ENCODE data around the gene PKHD1. TPM values are rescaled to one million over a fixed set of nuclear protein-coding genes. Genes with fewer than 3 reads are reported as not detected.

PKHD1 gene
- total RNA-seq, 6 experiments from 2014 or later, result 1.2 to 3.0 (median 2.3) TPM

DNA sequence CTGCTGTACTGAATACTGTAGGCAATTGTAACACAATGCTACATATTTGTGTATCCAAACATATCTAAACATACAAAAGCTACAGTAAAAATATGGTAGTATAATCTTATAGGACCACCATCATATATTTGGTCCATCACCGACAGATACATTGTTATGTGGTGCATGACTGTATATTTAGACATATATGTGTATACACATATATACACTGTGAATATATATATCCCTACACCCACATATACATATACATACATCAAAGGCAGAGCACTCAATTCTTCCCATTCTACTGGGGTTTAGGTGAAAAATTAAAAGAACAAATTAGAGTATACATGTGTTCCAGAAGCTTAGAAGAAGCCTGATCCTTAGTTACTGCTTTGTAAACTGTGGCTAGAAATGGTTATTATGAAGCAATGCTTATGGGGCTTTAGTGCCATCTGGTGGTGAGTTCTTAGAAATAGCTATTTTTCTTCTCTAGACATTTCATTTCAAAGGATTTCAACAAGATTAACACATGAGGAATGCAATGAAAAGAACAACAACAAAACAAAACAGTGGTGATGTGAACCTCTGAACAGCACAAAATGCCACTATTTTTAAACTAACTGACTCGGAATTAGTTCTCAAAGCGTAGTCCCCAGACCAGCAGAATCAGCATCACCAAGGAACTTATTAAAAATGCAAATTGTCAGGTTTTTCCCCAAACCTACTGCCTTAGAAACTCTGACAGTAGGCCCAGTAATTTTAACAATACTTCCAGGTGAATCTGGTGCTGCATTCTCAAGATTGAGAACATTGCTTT is 38.0 kb downstream of the PKHD1 start:
- H3K36me3 ChIP-seq, result peaks cover 0 to 5% (median 0%) of the 10 kb centered on the region in 4 donors
- no peak overlapping the region for H3K27ac ChIP-seq
- no peaks in the 10 kb centered on the region for H3K27me3 ChIP-seq
- H3K4me3 ChIP-seq, result no peak overlapping the region
- intact Hi-C loops (cut with DNase I), result no loop called here
- DNase-seq (no peak), ATAC-seq (peak; percentile 54 to 77 (median 73))
- H3K4me1 ChIP-seq, result no peaks in the 10 kb centered on the region
- WGBS (ENCODE audit: insufficient coverage, low coverage, low lambda C conversion rate, missing lambda C conversion rate), result 32% methylated on average over 3 of the region's 3 CpGs
- no peaks in the 10 kb centered on the region for H3K9me3 ChIP-seq
- TF ChIP-seq, protein P1, sequence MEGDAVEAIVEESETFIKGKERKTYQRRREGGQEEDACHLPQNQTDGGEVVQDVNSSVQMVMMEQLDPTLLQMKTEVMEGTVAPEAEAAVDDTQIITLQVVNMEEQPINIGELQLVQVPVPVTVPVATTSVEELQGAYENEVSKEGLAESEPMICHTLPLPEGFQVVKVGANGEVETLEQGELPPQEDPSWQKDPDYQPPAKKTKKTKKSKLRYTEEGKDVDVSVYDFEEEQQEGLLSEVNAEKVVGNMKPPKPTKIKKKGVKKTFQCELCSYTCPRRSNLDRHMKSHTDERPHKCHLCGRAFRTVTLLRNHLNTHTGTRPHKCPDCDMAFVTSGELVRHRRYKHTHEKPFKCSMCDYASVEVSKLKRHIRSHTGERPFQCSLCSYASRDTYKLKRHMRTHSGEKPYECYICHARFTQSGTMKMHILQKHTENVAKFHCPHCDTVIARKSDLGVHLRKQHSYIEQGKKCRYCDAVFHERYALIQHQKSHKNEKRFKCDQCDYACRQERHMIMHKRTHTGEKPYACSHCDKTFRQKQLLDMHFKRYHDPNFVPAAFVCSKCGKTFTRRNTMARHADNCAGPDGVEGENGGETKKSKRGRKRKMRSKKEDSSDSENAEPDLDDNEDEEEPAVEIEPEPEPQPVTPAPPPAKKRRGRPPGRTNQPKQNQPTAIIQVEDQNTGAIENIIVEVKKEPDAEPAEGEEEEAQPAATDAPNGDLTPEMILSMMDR (IDR thresholded peaks at IDR 0.05), result peak; percentile 61 to 76 (median 70)
- no peak for TF ChIP-seq POLR2A (IDR thresholded peaks at IDR 0.05)

DNA sequence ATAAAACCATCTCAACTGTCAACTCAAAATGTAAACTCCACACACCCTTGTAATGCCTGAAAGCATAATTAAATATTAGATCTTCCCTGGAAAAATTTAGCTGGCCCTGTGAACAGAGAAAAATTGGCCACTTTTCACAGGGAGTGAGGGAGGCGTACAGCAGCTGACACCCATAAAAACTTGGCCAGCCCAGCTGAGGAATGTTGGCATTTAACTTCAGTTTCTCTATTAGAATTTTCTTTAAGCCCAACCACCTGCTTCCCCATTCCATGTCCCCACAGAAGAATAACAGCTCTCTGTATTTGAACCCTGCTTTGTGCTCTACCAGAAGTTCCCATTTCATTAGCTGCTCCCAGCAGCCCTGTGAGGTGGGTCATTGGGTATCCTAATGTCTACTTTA is 41.0 kb downstream of the PKHD1 start:
- H3K36me3 ChIP-seq, result peaks cover 0 to 5% (median 0%) of the 10 kb centered on the region in 4 donors
- H3K4me1 ChIP-seq, result no peaks in the 10 kb centered on the region
- ATAC-seq (no peak), DNase-seq (no peak)
- intact Hi-C loops (cut with DNase I), result no loop called here
- H3K4me3 ChIP-seq, result no peak overlapping the region
- no peak overlapping the region for H3K27ac ChIP-seq
- no peaks in the 10 kb centered on the region for H3K27me3 ChIP-seq
- no peaks in the 10 kb centered on the region for H3K9me3 ChIP-seq
- WGBS (ENCODE audit: insufficient coverage, low coverage, low lambda C conversion rate, missing lambda C conversion rate), result 67% methylated on average over 1 of the region's 1 CpG
- TF ChIP-seq, protein P1 (IDR thresholded peaks at IDR 0.05), result no peak
- TF ChIP-seq POLR2A (IDR thresholded peaks at IDR 0.05), result no peak

DNA sequence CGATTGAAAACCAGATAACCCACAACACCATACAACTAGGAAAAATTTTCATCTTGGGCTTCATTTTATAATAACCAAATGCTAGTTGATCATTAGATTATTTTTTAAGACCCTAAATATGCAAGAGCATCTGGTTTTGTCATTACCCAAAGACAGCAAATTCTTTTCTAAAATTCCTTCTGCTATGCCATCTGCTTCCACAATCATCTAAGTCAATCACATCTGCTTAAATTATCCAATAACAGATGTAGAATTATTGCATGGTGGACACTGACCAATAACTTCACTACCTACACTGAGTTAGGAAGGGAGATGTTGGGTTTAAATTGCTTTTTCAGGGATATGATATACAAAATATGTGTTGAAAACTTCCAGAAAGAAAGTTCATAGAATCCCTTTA is 41.9 kb downstream of the PKHD1 start:
- TF ChIP-seq POLR2A (IDR thresholded peaks at IDR 0.05), result no peak
- ATAC-seq (no peak), DNase-seq (no peak)
- peaks cover 0 to 5% (median 0%) of the 10 kb centered on the region in 4 donors for H3K36me3 ChIP-seq
- H3K27ac ChIP-seq, result no peak overlapping the region
- H3K9me3 ChIP-seq, result no peaks in the 10 kb centered on the region
- no peaks in the 10 kb centered on the region for H3K27me3 ChIP-seq
- WGBS (ENCODE audit: insufficient coverage, low coverage, low lambda C conversion rate, missing lambda C conversion rate), result 63% methylated on average over 1 of the region's 1 CpG
- intact Hi-C loops (cut with DNase I), result no loop called here
- H3K4me3 ChIP-seq, result no peak overlapping the region
- no peaks in the 10 kb centered on the region for H3K4me1 ChIP-seq

DNA sequence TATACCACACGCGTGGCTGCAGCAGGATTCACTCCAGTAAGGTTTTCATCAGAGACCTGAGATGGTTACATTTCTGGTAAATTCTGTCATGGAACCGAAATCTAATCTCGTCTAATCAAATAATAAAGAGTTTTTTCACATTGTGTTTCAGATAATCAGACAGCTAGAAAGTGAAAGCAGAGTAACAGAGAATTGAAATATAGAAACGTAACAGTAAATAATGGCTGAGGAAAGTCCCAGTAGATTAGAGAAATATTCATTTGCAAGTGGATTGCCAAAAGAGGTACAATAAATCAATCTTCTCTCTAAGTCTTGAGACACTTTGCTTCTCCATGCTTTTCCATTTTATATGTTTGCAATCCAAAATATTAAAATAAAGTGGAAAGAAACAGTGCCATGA is 42.4 kb downstream of the PKHD1 start:
- Histone ChIP-seq H3K27me3 (no peaks in the 10 kb centered on the region), H3K4me3 (no peak overlapping the region), H3K27ac (no peak overlapping the region), H3K4me1 (no peaks in the 10 kb centered on the region), H3K36me3 (peaks cover 0 to 5% (median 0%) of the 10 kb centered on the region in 4 donors), H3K9me3 (no peaks in the 10 kb centered on the region)
- intact Hi-C loops (cut with DNase I), result no loop called here
- DNase-seq, result no peak
- no peak for ATAC-seq
- WGBS (ENCODE audit: insufficient coverage, low coverage, low lambda C conversion rate, missing lambda C conversion rate), result 77% methylated on average over 5 of the region's 5 CpGs
- TF ChIP-seq POLR2A (IDR thresholded peaks at IDR 0.05), result no peak
- TF ChIP-seq, protein P1 (IDR thresholded peaks at IDR 0.05), result no peak

DNA sequence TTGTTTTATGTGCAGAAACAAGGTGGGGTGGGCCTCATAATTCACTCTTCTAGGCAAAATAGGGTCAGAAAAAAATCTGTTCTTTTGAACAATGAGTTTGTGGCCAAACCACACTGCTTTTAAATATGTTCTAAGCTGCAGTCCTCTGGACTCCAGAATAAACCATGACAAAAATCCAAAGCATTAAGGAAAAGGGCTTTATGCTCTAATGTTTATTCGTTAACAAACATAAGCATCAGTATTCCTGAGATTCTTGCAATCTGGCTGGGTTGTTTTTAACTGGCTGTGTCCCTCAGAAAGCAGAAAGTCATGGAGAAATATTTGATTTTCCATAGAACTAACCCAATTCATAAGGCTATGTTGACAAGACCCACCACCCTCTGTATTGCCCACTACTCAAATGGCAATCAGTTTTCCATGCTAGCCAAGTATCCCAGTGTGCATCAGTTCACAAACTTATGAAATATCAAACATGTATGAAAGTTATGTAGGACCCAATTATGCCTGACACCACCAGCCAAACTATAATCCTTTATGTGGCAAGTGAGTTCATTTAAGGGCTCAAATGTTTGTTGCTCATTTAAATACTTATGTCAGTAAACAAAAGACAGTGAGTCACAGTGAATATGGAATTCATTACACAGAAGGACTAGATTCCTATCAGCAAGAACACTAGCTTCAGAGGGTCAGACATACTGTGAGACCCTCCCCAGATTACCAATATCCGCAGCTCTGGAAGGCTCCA is 45.1 kb downstream of the PKHD1 start:
- TF ChIP-seq, protein P1 (IDR thresholded peaks at IDR 0.05), result no peak
- TF ChIP-seq POLR2A (IDR thresholded peaks at IDR 0.05), result no peak
- intact Hi-C loops (cut with DNase I), result no loop called here
- Histone ChIP-seq H3K27me3 (no peaks in the 10 kb centered on the region), H3K27ac (no peak overlapping the region), H3K4me1 (no peaks in the 10 kb centered on the region), H3K36me3 (peaks cover 0 to 5% (median 0%) of the 10 kb centered on the region in 4 donors), H3K9me3 (no peaks in the 10 kb centered on the region), H3K4me3 (no peak overlapping the region)
- DNase-seq (no peak), ATAC-seq (no peak)
- 64% methylated on average over 2 of the region's 2 CpGs for WGBS (ENCODE audit: insufficient coverage, low coverage, low lambda C conversion rate, missing lambda C conversion rate)
